GM21423 (cell line): ENCODE results near the gene MYO6.

Experiments used
- ATAC-seq: cut with Tn5 transposase; IDR thresholded peaks from one replicate; pipeline ENCODE4 v1.9.1; 2021; ENCODE audit warnings: mild to moderate bottlenecking, moderate library complexity; ENCODE audit not compliant: unreplicated experiment

Gene MYO6

GRCh38 chr6:75937846-75938245 lies 188.8 kb downstream of the MYO6 start:
- no peak for ATAC-seq

DNA sequence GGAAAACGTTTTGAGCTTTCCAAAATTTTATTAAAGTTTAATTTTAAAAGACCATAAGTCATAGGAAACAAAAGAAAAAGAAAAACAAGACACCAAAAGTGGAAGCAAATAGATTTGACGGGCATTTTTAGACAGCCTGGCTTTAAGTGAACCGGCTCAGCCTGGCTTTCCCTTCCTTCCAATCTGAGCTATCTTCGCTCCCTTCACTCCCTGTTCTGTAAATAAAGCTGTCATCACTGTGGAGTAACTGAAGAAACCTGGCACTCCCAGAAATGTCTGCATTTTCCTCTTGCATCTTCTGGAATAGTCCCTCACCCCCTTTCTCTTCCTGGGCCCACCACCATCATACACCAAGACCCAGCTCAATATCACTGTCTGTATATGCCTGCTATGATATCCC lies 191.5 kb downstream of the MYO6 start:
- no peak for ATAC-seq

GRCh38 chr6:75941509-75941908 lies 192.5 kb downstream of the MYO6 start:
- no peak for ATAC-seq

- ATAC-seq, result no peak
Measured at GRCh38 chr6:75943381-75943780, 194.3 kb downstream of the MYO6 start.

DNA sequence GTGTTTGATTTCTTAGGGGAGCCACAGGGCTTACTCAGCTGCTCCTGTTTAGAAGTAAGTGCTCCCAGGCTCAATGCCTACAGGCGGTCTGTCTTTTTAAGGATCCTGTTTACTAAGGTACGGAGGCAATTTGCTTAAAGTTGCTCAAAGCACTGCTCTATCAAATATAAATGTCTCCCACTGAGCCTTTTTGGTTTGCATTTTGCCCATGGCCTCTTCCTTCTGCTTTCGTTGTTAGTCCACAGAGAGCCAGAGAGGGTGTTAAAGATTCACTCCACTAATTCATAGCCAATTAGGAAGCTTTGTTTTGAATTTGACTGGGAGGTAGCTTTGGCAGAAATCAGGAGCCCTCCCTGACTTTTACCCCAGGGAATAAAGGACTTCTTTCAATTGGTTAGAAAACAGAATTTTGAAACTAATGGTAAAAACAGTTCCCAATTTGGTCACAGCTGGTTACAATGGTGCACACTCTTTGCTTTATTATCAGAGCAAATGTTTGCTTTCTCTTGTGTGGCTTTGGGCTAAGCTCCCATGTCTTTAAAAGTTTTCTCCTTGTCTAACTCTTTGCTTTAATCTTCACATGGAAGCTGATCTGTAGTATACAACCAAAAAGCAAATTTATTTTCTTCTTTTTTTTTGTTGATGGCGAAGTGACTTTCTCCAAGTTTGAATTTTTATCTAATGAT lies 197.2 kb downstream of the MYO6 start:
- ATAC-seq, result no peak

DNA sequence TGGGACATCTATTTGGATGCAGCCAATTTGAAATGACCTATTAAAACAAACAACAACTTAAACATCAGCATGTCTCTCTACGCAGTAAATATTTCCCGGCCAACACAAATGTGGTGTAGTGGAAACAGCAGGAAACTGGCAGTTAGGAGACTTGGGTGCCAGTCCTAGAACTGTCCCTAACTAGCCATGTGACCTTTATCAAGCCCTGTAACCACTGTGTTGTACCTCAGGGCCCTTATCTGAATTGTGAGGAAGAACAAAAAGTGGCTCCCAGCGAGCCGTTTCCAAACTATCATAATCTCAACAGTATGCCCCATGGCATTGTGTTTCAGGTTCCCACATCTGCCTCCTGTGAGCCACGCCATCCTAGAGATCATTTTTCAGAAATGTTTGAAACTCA lies 198.9 kb downstream of the MYO6 start:
- ATAC-seq, result no peak

GRCh38 chr6:75952128-75952527 lies 203.1 kb downstream of the MYO6 start:
- no peak for ATAC-seq

GRCh38 chr6:75963569-75963968 lies 214.5 kb downstream of the MYO6 start:
- ATAC-seq, result no peak

DNA sequence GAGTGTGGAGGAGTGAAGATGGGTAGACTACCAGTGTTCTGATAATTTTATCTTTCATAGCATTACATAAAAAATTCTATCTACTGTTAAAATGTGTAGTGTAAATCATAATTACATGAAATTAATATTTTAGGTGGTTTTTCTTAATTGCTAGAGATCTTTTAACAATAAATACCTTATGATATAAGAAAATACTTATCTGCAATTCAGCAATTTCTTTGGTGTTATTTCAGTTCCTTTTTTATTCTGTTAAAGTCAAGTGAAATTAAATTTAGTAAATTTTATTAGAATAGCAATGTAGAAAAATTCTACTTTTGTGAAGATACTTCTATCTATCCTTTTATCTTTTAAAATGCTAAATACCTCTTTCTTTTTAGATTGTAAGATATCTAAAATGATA lies 219.1 kb downstream of the MYO6 start:
- ATAC-seq, result no peak
